ENCODE data around the gene RNF215.

GRCh38 chr22:30399718-30400117 is 12.5 kb upstream of the RNF215 start:
- TF ChIP-seq CTCF (IDR thresholded peaks at IDR 0.05) (no peak), POLR2A (IDR thresholded peaks at IDR 0.05) (no peak)
